GM23338 (cell line): ENCODE results near the gene TMEM135.

ENCODE experiments used
- CREB1 ChIP-seq: fragments of 250-450 bp; sonication (Bioruptor Pico); IDR thresholded peaks from 2 replicates; pipeline ENCODE4 v1.5.0; 2020; ENCODE audit warnings: low read depth, mild to moderate bottlenecking, moderate library complexity
- CTCF ChIP-seq, 2 experiments: fragments of 200-600 bp in 1 of 2; sonication (generic) in 1 of 2; conservative IDR thresholded peaks; 2 replicates each; pipeline versions ENCODE4 v1.5.1 to v1.6.1; 2016 to 2017; ENCODE audit warnings: antibody characterized with exemption in 2 of 2, low read depth in 2 of 2, mild to moderate bottlenecking in 2 of 2, moderate library complexity in 1 of 2
- ETS1 ChIP-seq: IDR thresholded peaks from 2 replicates; pipeline ENCODE4 v1.6.1; 2016; ENCODE audit warnings: antibody characterized with exemption
- EZH2 ChIP-seq: fragments of 200-600 bp; sonication (generic); IDR thresholded peaks from one replicate; pipeline ENCODE4 v1.8.0; 2017; ENCODE audit warnings: antibody characterized with exemption, mild to moderate bottlenecking, low read depth; ENCODE audit not compliant: unreplicated experiment
- EZH2phosphoT487 ChIP-seq: fragments of 200-600 bp; sonication (generic); IDR thresholded peaks from one replicate; pipeline ENCODE4 v1.8.1; 2018; ENCODE audit warnings: antibody characterized with exemption; ENCODE audit not compliant: unreplicated experiment
- POLR2AphosphoS5 ChIP-seq: IDR thresholded peaks from 2 replicates; pipeline ENCODE4 v1.6.1; 2016; ENCODE audit warnings: antibody characterized with exemption, low read depth
- REST ChIP-seq: IDR thresholded peaks from one replicate; pipeline ENCODE4 v1.6.1; 2018; ENCODE audit warnings: antibody characterized with exemption; ENCODE audit not compliant: unreplicated experiment
- STAT1 ChIP-seq: IDR thresholded peaks from one replicate; pipeline ENCODE4 v1.6.1; 2016; ENCODE audit warnings: antibody characterized with exemption; ENCODE audit not compliant: unreplicated experiment

GRCh38 chr11:87368151-87368550 is 330.4 kb downstream of the TMEM135 start:
- TF ChIP-seq CTCF (conservative IDR thresholded peaks at IDR 0.05; ENCODE audit: low read depth in 2 of 2) = no peak
- TF ChIP-seq POLR2AphosphoS5 = no peak
- no peak for TF ChIP-seq REST
- TF ChIP-seq EZH2 = no peak
- TF ChIP-seq CREB1 (CRISPR knock-in tag) = no peak
- TF ChIP-seq EZH2phosphoT487 = no peak
- no peak for TF ChIP-seq ETS1
- no peak for TF ChIP-seq STAT1
